GF-D8 (cell line): ENCODE data around the gene ADGRL3.

Experiments used
- DNase-seq: peaks from one replicate; lab custom pipeline; 2025; lab: John Stamatoyannopoulos, UW

ADGRL3 gene

DNA sequence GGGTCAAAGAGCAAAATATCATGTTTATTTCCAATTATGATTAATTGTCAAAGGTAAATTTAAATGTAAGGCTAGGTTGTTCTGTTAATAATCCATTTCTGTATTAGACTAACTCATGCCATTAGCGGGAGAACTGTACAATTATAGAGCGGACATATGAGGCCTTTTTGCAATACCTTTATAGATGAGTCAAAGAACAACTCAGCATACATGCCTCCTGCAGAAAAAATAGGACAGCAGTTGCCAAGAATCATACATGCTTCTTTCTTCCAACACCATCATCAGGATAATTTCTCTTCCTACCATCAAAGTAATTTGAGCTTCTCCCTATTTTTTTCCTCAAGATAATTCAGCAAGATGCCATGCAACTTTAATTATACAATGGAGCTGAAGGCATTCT lies 917.8 kb downstream of the ADGRL3 start:
- DNase-seq: no peak

DNA sequence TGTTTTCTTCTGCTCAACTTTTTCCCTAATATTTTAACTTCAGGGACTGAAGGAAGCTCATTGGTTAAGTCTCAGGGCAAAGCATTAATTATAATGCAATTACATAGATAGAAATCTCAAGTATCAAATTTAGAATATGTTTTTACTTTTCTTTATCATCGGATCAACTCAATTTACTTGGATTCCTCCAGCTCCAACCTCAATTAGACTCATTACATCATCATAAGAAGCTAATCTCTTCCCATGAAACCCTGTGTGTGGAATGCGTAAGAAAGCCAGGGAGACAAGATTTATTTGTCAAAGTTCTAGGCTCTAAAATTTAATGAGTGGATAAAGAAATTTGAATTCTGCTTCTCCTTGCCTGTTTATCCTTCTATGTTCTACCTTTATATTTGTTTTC lies 918.4 kb downstream of the ADGRL3 start:
- no peak for DNase-seq

DNA sequence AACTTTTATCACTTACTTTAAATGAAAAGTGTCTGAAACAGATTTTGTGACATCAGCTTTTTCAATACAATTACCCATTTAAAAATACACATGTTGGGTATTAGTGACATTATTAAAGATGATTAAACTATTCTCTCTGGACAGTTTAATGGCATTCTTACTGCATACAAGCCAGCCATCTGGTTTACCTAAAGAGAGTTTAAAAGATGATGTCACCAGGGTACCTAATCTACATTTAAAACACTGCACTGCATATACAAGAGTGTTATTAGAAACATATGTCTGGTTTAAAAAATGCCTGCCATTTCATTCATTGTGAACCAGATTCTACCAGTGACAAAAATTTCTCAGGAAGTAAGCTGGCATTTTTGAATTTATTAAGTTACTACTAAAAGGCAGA lies 919.1 kb downstream of the ADGRL3 start:
- DNase-seq: no peak

DNA sequence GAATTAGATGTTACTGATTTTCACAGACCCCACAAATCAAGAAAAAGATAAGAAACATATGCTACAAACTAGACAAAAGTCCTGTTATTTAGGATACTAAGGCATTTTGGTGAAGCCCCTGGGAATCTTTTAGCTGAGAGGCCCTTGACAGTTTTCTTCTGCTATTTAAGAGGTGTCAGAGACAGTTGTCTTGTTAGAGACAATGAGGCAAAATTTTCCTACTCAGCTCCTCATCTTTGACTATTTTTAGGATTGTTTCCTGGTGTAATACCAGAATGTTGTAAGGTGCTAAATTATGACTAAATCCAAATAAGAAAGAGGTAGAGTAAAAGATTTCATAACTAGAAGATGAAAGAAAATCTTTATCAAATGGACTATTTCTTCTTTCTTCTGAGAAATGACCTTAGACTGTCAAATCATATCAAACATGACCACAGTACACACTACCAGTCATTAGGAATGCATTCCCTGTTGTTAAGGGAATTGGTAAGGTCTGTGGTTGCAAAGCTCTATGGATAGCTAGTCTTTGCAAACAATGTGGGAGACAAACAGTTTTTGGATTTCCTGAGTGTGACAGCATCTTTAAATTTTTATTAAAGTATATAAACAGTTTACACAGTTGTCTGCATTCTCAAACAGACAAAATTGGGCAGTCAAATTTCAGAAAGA lies 926.1 kb downstream of the ADGRL3 start:
- DNase-seq: no peak
